ENCODE measurements around the gene GRM5.

Gene GRM5

GRCh38 chr11:88603091-88603867, 462.5 kb downstream of the GRM5 start:
- Histone ChIP-seq H3K36me3 (ENCODE audit: insufficient read depth, low read length) (no peaks in the 10 kb centered on the region), H3K4me1 (ENCODE audit: insufficient read depth, low read length, severe bottlenecking) (no peaks in the 10 kb centered on the region), H4K20me1 (ENCODE audit: insufficient read depth, low read length) (no peaks in the 10 kb centered on the region), H3F3A (ENCODE audit: insufficient read depth, low read length) (no peaks in the 10 kb centered on the region), H3K9me2 (ENCODE audit: low read depth, low read length) (no peaks in the 10 kb centered on the region), H3K79me2 (ENCODE audit: insufficient read depth, low read length) (no peaks in the 10 kb centered on the region), H3K9ac (ENCODE audit: low read length) (no peak overlapping the region), H3K4me3 (ENCODE audit: low read depth, low read length, poor library complexity, severe bottlenecking) (no peak overlapping the region), H3K27ac (ENCODE audit: low read depth, low read length, poor library complexity, severe bottlenecking) (no peak overlapping the region), H3K4me2 (ENCODE audit: low read length) (no peak overlapping the region), H3K9me3 (ENCODE audit: low read length) (no peaks in the 10 kb centered on the region), H3K27me3 (ENCODE audit: insufficient read depth, low read length) (no peaks in the 10 kb centered on the region), H2AFZ (ENCODE audit: low read length) (no peak overlapping the region)
- no peak for TF ChIP-seq EZH2 (IDR thresholded peaks at IDR 0.05; ENCODE audit: borderline replicate concordance, low read length)
- TF ChIP-seq CTCF (IDR thresholded peaks at IDR 0.05; ENCODE audit: low read length), result no peak

GRCh38 chr11:88597387-88597786, 468.4 kb downstream of the GRM5 start:
- H3K4me3 ChIP-seq (ENCODE audit: low read depth, low read length, poor library complexity, severe bottlenecking), result no peak overlapping the region
- no peaks in the 10 kb centered on the region for H4K20me1 ChIP-seq (ENCODE audit: insufficient read depth, low read length)
- H3K4me2 ChIP-seq (ENCODE audit: low read length), result no peak overlapping the region
- H3K9me3 ChIP-seq (ENCODE audit: low read length), result no peaks in the 10 kb centered on the region
- no peaks in the 10 kb centered on the region for H3K36me3 ChIP-seq (ENCODE audit: insufficient read depth, low read length)
- H3K4me1 ChIP-seq (ENCODE audit: insufficient read depth, low read length, severe bottlenecking), result no peaks in the 10 kb centered on the region
- H2AFZ ChIP-seq (ENCODE audit: low read length), result no peak overlapping the region
- H3K9ac ChIP-seq (ENCODE audit: low read length), result no peak overlapping the region
- no peaks in the 10 kb centered on the region for H3K27me3 ChIP-seq (ENCODE audit: insufficient read depth, low read length)
- no peak overlapping the region for H3K27ac ChIP-seq (ENCODE audit: low read depth, low read length, poor library complexity, severe bottlenecking)
- no peaks in the 10 kb centered on the region for H3K9me2 ChIP-seq (ENCODE audit: low read depth, low read length)
- H3K79me2 ChIP-seq (ENCODE audit: insufficient read depth, low read length), result no peaks in the 10 kb centered on the region
- H3F3A ChIP-seq (ENCODE audit: insufficient read depth, low read length), result no peaks in the 10 kb centered on the region
- no peak for TF ChIP-seq EZH2 (IDR thresholded peaks at IDR 0.05; ENCODE audit: borderline replicate concordance, low read length)
- no peak for TF ChIP-seq CTCF (IDR thresholded peaks at IDR 0.05; ENCODE audit: low read length)

GRCh38 chr11:88596786-88597185, 469.0 kb downstream of the GRM5 start:
- Histone ChIP-seq H3K27ac (ENCODE audit: low read depth, low read length, poor library complexity, severe bottlenecking) (no peak overlapping the region), H3K36me3 (ENCODE audit: insufficient read depth, low read length) (no peaks in the 10 kb centered on the region), H3K27me3 (ENCODE audit: insufficient read depth, low read length) (no peaks in the 10 kb centered on the region), H3F3A (ENCODE audit: insufficient read depth, low read length) (no peaks in the 10 kb centered on the region), H3K4me2 (ENCODE audit: low read length) (no peak overlapping the region), H4K20me1 (ENCODE audit: insufficient read depth, low read length) (no peaks in the 10 kb centered on the region), H3K9ac (ENCODE audit: low read length) (no peak overlapping the region), H2AFZ (ENCODE audit: low read length) (no peak overlapping the region), H3K4me1 (ENCODE audit: insufficient read depth, low read length, severe bottlenecking) (no peaks in the 10 kb centered on the region), H3K9me3 (ENCODE audit: low read length) (no peaks in the 10 kb centered on the region), H3K9me2 (ENCODE audit: low read depth, low read length) (no peaks in the 10 kb centered on the region), H3K79me2 (ENCODE audit: insufficient read depth, low read length) (no peaks in the 10 kb centered on the region), H3K4me3 (ENCODE audit: low read depth, low read length, poor library complexity, severe bottlenecking) (no peak overlapping the region)
- no peak for TF ChIP-seq CTCF (IDR thresholded peaks at IDR 0.05; ENCODE audit: low read length)
- no peak for TF ChIP-seq EZH2 (IDR thresholded peaks at IDR 0.05; ENCODE audit: borderline replicate concordance, low read length)
